K562 (cell line): Measurements from ENCODE around the gene ZNF584. TPM values are rescaled to one million over a fixed set of nuclear protein-coding genes. Genes with fewer than 3 reads are reported as not detected.
A peak's percentile ranks its signal among the peaks of the same experiment; 100 is the strongest.

Experiments used
- ATAC-seq: fragments of 200-7000 bp; cut with Tn5 transposase; 3 replicates; pipeline ENCODE4 v1.9.1; 2020; ENCODE audit warnings: moderate library complexity
- BruUV-seq: library from RNA; stranded (reverse); fragments of 400-500 nt; replicated peaks from 2 replicates; lab custom pipeline; 2021; lab: Mats Ljungman, UMichigan
- CTCF ChIA-PET: fragments of 300-600 bp; formaldehyde crosslinking; extraction: SDS; loops from one replicate; lab custom pipeline; 2021; ENCODE audit warnings: low intra/inter-chr PET ratio; lab: Yijun Ruan, JAX
- POLR2A ChIA-PET: fragments of 300-600, 350-650 bp; sonication (Branson Sonifier 250); formaldehyde crosslinking; extraction: SDS; loops from one replicate; lab custom pipeline; 2021; ENCODE audit warnings: antibody characterized with exemption, inconsistent platforms; lab: Yijun Ruan, JAX
- DNase-seq, 4 experiments: peaks; one replicate each; pipeline versions ENCODE4 v3.0.0 to v3.0.0-alpha.2; 2011 to 2018; ENCODE audit warnings: low spot score in 3 of 4, mixed read lengths in 3 of 4; ENCODE audit errors: extremely low read depth in 1 of 4
- FAIRE-seq: peaks from 2 replicates; lab custom pipeline; 2011; peaks lifted over from hg19 to GRCh38; lab: Jason Lieb, UNC
- H2AFZ ChIP-seq: 2 replicates; pipeline ENCODE4 v1.6.0; 2011; ENCODE audit warnings: low read depth, low read length, control low read depth, inconsistent platforms
- H3K27ac ChIP-seq: fragments of 200-600 bp; 3 replicates; pipeline ENCODE4 v1.8.0; 2011; ENCODE audit warnings: low read depth, mild to moderate bottlenecking, control low read depth, inconsistent platforms, low read length, moderate library complexity, mixed read lengths; ENCODE audit errors: extremely low read depth
- H3K27me3 ChIP-seq, 2 experiments: fragments of 300-600 bp in 1 of 2; 2 replicates in 1 of 2; 3 replicates in 1 of 2; pipeline versions ENCODE4 v1.6.0 to v1.8.0; 2011; ENCODE audit warnings: inconsistent platforms in 2 of 2, low read length in 2 of 2, mild to moderate bottlenecking in 1 of 2, mixed read lengths in 1 of 2, moderate library complexity in 1 of 2; ENCODE audit not compliant: control insufficient read depth in 2 of 2, insufficient read depth in 2 of 2
- H3K36me3 ChIP-seq: fragments of 300-600 bp; 3 replicates; pipeline ENCODE4 v1.8.0; 2011; ENCODE audit warnings: mild to moderate bottlenecking, low read length, inconsistent platforms; ENCODE audit not compliant: control insufficient read depth, insufficient read depth
- H3K4me1 ChIP-seq, 2 experiments: fragments of 200-600 bp in 1 of 2; replicated peaks in 1 of 2; 2 replicates in 1 of 2; 3 replicates in 1 of 2; pipeline versions ENCODE4 v1.5.1 to v1.8.0; 2011; ENCODE audit warnings: inconsistent platforms in 2 of 2, low read length in 2 of 2, mild to moderate bottlenecking in 1 of 2, mixed read lengths in 1 of 2, moderate library complexity in 1 of 2; ENCODE audit not compliant: control insufficient read depth in 2 of 2, insufficient read depth in 2 of 2
- H3K4me2 ChIP-seq: 2 replicates; pipeline ENCODE4 v1.6.1; 2011; ENCODE audit warnings: low read length, control low read depth, inconsistent platforms, mixed read lengths; ENCODE audit not compliant: insufficient read depth
- H3K4me3 ChIP-seq: fragments of 200-600 bp; sonication (generic), shearing (Covaris generic); 2 replicates; pipeline ENCODE4 v1.5.1; 2016; ENCODE audit warnings: control low read depth, inconsistent platforms
- H3K79me2 ChIP-seq: fragments of 200-600 bp; 3 replicates; pipeline ENCODE4 v1.8.0; 2011; ENCODE audit warnings: low read length, inconsistent platforms; ENCODE audit not compliant: control insufficient read depth, insufficient read depth
- H3K9ac ChIP-seq, 2 experiments: 2 replicates each; pipeline versions ENCODE4 v1.6.0 to v1.6.1; 2011; ENCODE audit warnings: low read depth in 2 of 2, low read length in 2 of 2, control low read depth in 1 of 2, inconsistent platforms in 1 of 2, mild to moderate bottlenecking in 1 of 2, mixed read lengths in 1 of 2; ENCODE audit not compliant: insufficient read depth in 1 of 2
- H3K9me1 ChIP-seq: one replicate; pipeline ENCODE4 v1.6.0; 2011; ENCODE audit warnings: inconsistent platforms, mild to moderate bottlenecking, low read length, moderate library complexity; ENCODE audit not compliant: control insufficient read depth, insufficient read depth
- H3K9me3 ChIP-seq: replicated peaks from 2 replicates; pipeline ENCODE4 v1.5.1; 2011; ENCODE audit warnings: low read depth, low read length, inconsistent platforms; ENCODE audit not compliant: control insufficient read depth, insufficient read depth
- H4K20me1 ChIP-seq: replicated peaks from 2 replicates; pipeline ENCODE4 v1.6.1; 2011; ENCODE audit warnings: low read length, inconsistent platforms, mixed read lengths; ENCODE audit not compliant: control insufficient read depth, insufficient read depth
- ARHGAP35 ChIP-seq: fragments of 450-650 bp; IDR thresholded peaks from 2 replicates; pipeline ENCODE4 v1.6.1; 2018; ENCODE audit not compliant: partially characterized antibody
- FOS ChIP-seq: IDR thresholded peaks from 3 replicates; pipeline ENCODE4 v1.6.1; 2011; ENCODE audit not compliant: insufficient read length; ENCODE audit errors: extremely low read depth
- HDAC1 ChIP-seq, 2 experiments: fragments of 450-650 bp; IDR thresholded peaks; 2 replicates each; pipeline ENCODE4 v1.6.1; 2016 to 2017; ENCODE audit warnings: inconsistent platforms in 1 of 2, mild to moderate bottlenecking in 1 of 2, moderate library complexity in 1 of 2
- L3MBTL2 ChIP-seq: fragments of 450-650 bp; IDR thresholded peaks from 2 replicates; pipeline ENCODE4 v1.6.1; 2016; ENCODE audit warnings: mild to moderate bottlenecking, moderate library complexity
- NR0B1 ChIP-seq: fragments of 450-650 bp; IDR thresholded peaks from one replicate; pipeline ENCODE4 v1.6.1; 2018; ENCODE audit warnings: mild to moderate bottlenecking, moderate library complexity; ENCODE audit not compliant: partially characterized antibody
- PHF20 ChIP-seq: fragments of 450-650 bp; IDR thresholded peaks from 2 replicates; pipeline ENCODE4 v1.6.1; 2018; ENCODE audit not compliant: partially characterized antibody
- PML ChIP-seq: IDR thresholded peaks from 2 replicates; pipeline ENCODE4 v1.6.1; 2012; ENCODE audit warnings: low read length, inconsistent platforms
- RBBP5 ChIP-seq: fragments of 200-600 bp; sonication (generic); IDR thresholded peaks from 2 replicates; pipeline ENCODE4 v1.6.1; 2012; ENCODE audit warnings: borderline replicate concordance, mild to moderate bottlenecking, low read length, control low read depth, inconsistent platforms; ENCODE audit not compliant: insufficient read depth, poor library complexity, severe bottlenecking
- TRIM24 ChIP-seq, 2 experiments: fragments of 450-650 bp; IDR thresholded peaks; 2 replicates each; pipeline ENCODE4 v1.6.1; 2016
- ZC3H4 ChIP-seq: sonication (generic); formaldehyde crosslinking; IDR thresholded peaks from 2 replicates; pipeline ENCODE4 v1.9.0; 2021; ENCODE audit warnings: missing genetic modification reagents, borderline replicate concordance
- ZFP30 ChIP-seq: fragments of 250-450 bp; sonication (Bioruptor Pico); IDR thresholded peaks from 2 replicates; pipeline ENCODE4 v1.8.0; 2022; ENCODE audit warnings: moderate library complexity, mild to moderate bottlenecking, inconsistent platforms, borderline replicate concordance
- ZNF232 ChIP-seq: sonication (generic); formaldehyde crosslinking; IDR thresholded peaks from 2 replicates; pipeline ENCODE4 v1.8.0; 2022; ENCODE audit warnings: mild to moderate bottlenecking, missing genetic modification reagents
- WGBS: fragments of 100-300 bp; shearing (Covaris generic); methylation state at CpG from one replicate; pipeline ENCODE4 v1.1.6; 2016; ENCODE audit warnings: low coverage, mixed read lengths; ENCODE audit not compliant: insufficient coverage; ENCODE audit errors: missing lambda C conversion rate; 5-methylcytosine and 5-hydroxymethylcytosine counted together
- in situ Hi-C: fragments of 300-500 bp; cut with MboI; formaldehyde crosslinking; loops from 4 replicates; pipeline ENCODE4 v1.15.0; 2018; ENCODE audit warnings: inconsistent platforms, mixed read lengths
- intact Hi-C: fragments of 100-400 bp; cut with micrococcal nuclease; formaldehyde crosslinking; loops from 2 replicates; pipeline ENCODE4 v1.14.2; 2022
- polyA plus RNA-seq, 8 experiments: library from polyadenylated mRNA; depleted of rRNA in 4 of 8; stranded (reverse) in 5 of 8; unstranded in 3 of 8; fragments of >200 nt; fragmentation: Nextera tagmentation in 2 of 8; fragmentation: Illumina TruSeq in 1 of 8; extraction: Ambion mirVana in 2 of 8; extraction: Trizol in 1 of 8; gene quantifications; 2 replicates each; pipeline versions ENCODE4 v1.2.1 to v1.2.3, GENCODE V29; 2011 to 2014; ENCODE audit warnings: inconsistent platforms in 1 of 8, missing spikeins in 1 of 8
- total RNA-seq, 7 experiments: library from RNA; depleted of rRNA in 6 of 7; stranded (reverse); fragments of >200 nt in 6 of 7; fragmentation: Illumina TruSeq in 2 of 7; extraction: Trizol in 2 of 7; gene quantifications; 2 replicates each; pipeline versions ENCODE4 v1.2.1 to v1.2.3, GENCODE V29; 2011 to 2021; ENCODE audit warnings: low replicate concordance in 1 of 7
- TF ChIP-seq, protein P1 (sequence below), 3 experiments: IDR thresholded peaks in 2 of 3; conservative IDR thresholded peaks in 1 of 3; 2 replicates each; pipeline ENCODE4 v1.5.1; 2011 to 2012; ENCODE audit warnings: low read length in 3 of 3, mild to moderate bottlenecking in 3 of 3, control low read depth in 2 of 3, improper control_type of control experiment in 1 of 3, inconsistent platforms in 1 of 3, low read depth in 1 of 3, mixed read lengths in 1 of 3, moderate library complexity in 1 of 3; ENCODE audit not compliant: insufficient read depth in 2 of 3
- TF ChIP-seq, protein P2 (sequence below): fragments of 450-650 bp; IDR thresholded peaks from 2 replicates; pipeline ENCODE4 v1.7.0; 2016; ENCODE audit warnings: borderline replicate concordance
- TF ChIP-seq, protein P3 (sequence below): fragments of 250-450 bp; sonication (Bioruptor Pico); IDR thresholded peaks from 2 replicates; pipeline ENCODE4 v1.4.0; 2020; ENCODE audit warnings: borderline replicate concordance

ZNF584 gene
- total and polyA plus RNA-seq, 9 of the 15 experiments (the other 6 are each of a cell fraction or from before 2014, with no cell fraction given): 5.8 to 43.4 (median 24.6) TPM

- ChIA-PET CTCF (no interaction called here), POLR2A (interaction anchor here (1.0 to 1.6 kb wide), 4 partner anchors 8 to 13 kb away, joined by 3 to 8 read pairs (median 6); partner anchors contain the start of gene ZNF584)
- H3K4me2 ChIP-seq: peak overlapping the region; percentile 85
- H3K9me1 ChIP-seq: no peaks in the 10 kb centered on the region
- DNase-seq: peak in 1 of 4 experiments; percentile 3
- WGBS: 34% methylated on average over 18 of the region's 18 CpGs
- peaks cover 3% of the 10 kb centered on the region; the same call in 1 of the 3 replicates for H3K36me3 ChIP-seq
- FAIRE-seq: no peak
- H3K27me3 ChIP-seq: no peaks in the 10 kb centered on the region
- peak overlapping the region; percentile 40 for H3K4me3 ChIP-seq
- no peak for ATAC-seq
- H3K4me1 ChIP-seq: peaks cover 26 to 63% of the 10 kb centered on the region in 2 experiments
- peak overlapping the region; percentile 7; the same call in 1 of the 3 replicates for H3K27ac ChIP-seq
- no TSS peak for BruUV-seq
- H3K9ac ChIP-seq: peak overlapping the region; percentile 64 to 86
- H2AFZ ChIP-seq: peak overlapping the region; percentile 90
- H3K79me2 ChIP-seq: peaks cover 24% of the 10 kb centered on the region
- intact Hi-C loops: loop anchor here (2.0 to 10.0 kb wide), 2 partner anchors 176 to 218 kb away; partner anchors contain the start of genes ZNF274 and ZNF544
- H3K9me3 ChIP-seq: no peaks in the 10 kb centered on the region
- in situ Hi-C loops: no loop called here
- H4K20me1 ChIP-seq: no peaks in the 10 kb centered on the region
- no peak for TF ChIP-seq RBBP5
- TF ChIP-seq HDAC1 (IDR thresholded peaks at IDR 0.05): 0 out of 4 replicates have a peak, but pooled peaks of 1 of the 2 experiments have one; percentile 1
- no peak for TF ChIP-seq ZFP30 (CRISPR knock-in tag)
- TF ChIP-seq, protein P1, sequence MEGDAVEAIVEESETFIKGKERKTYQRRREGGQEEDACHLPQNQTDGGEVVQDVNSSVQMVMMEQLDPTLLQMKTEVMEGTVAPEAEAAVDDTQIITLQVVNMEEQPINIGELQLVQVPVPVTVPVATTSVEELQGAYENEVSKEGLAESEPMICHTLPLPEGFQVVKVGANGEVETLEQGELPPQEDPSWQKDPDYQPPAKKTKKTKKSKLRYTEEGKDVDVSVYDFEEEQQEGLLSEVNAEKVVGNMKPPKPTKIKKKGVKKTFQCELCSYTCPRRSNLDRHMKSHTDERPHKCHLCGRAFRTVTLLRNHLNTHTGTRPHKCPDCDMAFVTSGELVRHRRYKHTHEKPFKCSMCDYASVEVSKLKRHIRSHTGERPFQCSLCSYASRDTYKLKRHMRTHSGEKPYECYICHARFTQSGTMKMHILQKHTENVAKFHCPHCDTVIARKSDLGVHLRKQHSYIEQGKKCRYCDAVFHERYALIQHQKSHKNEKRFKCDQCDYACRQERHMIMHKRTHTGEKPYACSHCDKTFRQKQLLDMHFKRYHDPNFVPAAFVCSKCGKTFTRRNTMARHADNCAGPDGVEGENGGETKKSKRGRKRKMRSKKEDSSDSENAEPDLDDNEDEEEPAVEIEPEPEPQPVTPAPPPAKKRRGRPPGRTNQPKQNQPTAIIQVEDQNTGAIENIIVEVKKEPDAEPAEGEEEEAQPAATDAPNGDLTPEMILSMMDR (IDR thresholded peaks at IDR 0.05 in 2 of 3, conservative IDR thresholded peaks at IDR 0.05 in 1 of 3; ENCODE audit: insufficient read depth in 2 of 3, low read depth in 1 of 3, low read length in 3 of 3): no peak
- no peak for TF ChIP-seq TRIM24 (IDR thresholded peaks at IDR 0.05)
- no peak for TF ChIP-seq PML
- TF ChIP-seq NR0B1: no peak
- no peak for TF ChIP-seq ARHGAP35
- TF ChIP-seq ZNF232 (CRISPR knock-in tag): no peak
- TF ChIP-seq FOS: no peak
- TF ChIP-seq L3MBTL2: no peak
- TF ChIP-seq PHF20: no peak
- TF ChIP-seq ZC3H4 (CRISPR knock-in tag): 0 out of 2 replicates have a peak, but pooled peaks have one; percentile 50
- TF ChIP-seq, protein P2, sequence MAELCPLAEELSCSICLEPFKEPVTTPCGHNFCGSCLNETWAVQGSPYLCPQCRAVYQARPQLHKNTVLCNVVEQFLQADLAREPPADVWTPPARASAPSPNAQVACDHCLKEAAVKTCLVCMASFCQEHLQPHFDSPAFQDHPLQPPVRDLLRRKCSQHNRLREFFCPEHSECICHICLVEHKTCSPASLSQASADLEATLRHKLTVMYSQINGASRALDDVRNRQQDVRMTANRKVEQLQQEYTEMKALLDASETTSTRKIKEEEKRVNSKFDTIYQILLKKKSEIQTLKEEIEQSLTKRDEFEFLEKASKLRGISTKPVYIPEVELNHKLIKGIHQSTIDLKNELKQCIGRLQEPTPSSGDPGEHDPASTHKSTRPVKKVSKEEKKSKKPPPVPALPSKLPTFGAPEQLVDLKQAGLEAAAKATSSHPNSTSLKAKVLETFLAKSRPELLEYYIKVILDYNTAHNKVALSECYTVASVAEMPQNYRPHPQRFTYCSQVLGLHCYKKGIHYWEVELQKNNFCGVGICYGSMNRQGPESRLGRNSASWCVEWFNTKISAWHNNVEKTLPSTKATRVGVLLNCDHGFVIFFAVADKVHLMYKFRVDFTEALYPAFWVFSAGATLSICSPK: no peak
- TF ChIP-seq, protein P3, sequence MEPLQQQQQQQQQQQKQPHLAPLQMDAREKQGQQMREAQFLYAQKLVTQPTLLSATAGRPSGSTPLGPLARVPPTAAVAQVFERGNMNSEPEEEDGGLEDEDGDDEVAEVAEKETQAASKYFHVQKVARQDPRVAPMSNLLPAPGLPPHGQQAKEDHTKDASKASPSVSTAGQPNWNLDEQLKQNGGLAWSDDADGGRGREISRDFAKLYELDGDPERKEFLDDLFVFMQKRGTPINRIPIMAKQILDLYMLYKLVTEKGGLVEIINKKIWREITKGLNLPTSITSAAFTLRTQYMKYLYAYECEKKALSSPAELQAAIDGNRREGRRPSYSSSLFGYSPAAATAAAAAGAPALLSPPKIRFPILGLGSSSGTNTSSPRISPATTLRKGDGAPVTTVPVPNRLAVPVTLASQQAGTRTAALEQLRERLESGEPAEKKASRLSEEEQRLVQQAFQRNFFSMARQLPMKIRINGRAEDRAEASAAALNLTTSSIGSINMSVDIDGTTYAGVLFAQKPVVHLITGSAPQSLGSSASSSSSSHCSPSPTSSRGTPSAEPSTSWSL (CRISPR knock-in tag): no peak
Observed at GRCh38 chr19:58400316-58400915, 8.0 kb upstream of the ZNF584 start.
